NCI-H526 treated with DMSO at 0.1 percent for 48 hours (cell line): Measurements from ENCODE around the gene SIPA1L3.

Source experiments
- DNase-seq: peaks from one replicate; lab custom pipeline; 2025; lab: John Stamatoyannopoulos, UW

SIPA1L3 gene

DNA sequence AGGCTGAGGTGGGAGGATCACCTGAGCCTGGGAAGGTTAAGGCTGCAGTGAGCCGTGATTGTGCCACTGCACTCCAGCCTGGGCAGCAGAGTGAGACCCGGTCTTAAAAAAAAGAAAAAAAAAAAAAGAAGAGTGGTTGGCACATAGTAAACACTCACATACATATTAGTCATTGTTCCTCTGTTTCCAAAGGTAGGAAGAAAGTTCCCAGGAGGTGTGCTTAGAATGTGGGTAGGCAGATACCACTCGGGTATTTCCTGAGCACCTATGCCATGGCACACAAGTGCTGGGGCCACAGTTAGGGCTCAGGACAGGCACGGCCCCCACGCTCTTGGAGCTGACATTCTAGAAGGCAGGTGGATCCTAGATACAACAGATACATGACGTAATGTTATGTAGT is 41.4 kb downstream of the SIPA1L3 start:
- no peak for DNase-seq

DNA sequence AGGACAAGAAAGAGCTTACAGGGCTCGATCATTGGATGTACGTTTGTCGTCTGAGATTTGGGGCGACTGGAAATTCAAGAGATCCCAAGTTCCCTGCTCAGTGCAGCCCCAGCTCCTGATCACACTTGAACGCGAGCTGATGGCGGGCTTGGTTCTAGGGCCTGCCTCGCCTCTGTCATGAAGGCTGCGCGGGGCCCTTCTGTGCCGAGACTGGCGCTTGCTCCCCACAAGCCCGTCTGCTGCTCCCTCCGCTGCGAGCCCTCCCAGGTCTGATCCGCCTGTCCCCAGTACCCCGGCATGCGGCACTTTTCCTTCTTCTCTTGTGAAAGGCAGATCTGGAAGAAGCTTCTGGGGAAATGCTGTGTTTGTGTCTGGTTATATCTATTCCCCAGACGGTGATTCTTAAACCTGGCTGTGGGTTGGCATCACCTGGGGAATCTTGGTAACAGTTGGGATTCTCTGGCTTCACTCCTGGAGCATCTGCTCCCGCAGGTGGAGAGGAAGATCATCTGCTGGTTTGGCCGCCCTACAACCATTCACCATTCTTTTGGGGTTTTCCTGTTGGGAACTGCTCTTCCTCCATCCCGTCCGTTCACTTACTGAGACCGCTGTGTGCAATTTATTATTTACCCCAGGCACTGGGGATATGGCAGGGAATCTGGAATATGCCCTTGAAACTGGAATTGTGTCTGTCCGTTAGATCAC is 43.6 kb downstream of the SIPA1L3 start:
- DNase-seq, result no peak

DNA sequence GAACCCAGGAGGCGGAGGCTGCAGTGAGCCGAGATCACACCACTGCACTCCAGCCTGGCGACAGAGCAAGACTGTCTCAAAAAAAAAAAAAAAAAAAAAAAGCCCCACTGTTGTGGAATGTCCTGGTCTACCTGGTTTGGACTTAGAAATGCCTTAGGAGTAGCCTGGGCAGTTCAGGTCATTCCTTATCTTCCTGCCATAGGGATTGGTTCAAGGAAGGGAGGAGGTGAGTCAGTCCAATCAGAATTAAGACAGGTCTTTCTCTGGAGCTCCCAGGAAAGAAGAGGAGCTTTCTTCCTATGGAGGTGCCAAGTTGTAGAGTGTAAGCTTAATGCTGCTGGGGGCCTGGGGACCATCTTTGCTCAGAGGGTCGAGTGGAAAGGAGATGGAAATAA is 44.8 kb downstream of the SIPA1L3 start:
- no peak for DNase-seq

DNA sequence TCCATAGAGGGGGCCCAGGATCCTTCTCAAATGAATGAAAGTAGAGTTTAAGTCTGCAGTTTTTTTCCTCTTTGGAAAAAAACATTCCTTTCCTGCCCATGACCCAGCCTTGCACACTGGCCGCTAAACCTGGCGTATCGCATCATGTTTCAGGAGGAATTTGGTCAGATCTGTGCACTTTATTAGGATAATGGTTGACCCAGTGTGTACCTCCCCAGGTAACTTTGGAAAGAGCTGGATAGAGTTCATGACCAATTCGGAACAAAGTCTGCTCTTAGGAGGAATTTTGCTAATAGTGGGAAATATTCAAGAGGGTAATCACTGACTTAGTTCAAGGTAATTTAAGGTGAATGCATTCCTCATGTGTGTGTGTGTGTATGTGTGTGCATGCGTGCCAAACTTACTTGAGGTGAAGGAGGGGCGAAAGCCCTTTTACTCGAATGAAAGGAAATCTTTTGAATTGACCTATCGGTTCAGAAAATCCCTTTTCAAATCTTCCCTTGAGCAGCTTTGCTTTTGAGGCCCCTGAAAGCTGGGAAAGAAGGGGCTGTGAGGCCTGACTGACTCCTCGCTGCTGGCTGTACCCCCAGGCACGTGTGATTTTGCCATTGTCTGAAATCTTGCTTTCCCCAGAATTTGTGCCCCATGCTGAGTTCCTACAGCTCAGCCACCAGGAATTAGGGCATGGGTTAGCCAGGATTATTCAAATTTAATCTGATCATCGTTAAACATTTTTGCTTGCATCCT is 46.3 kb downstream of the SIPA1L3 start:
- no peak for DNase-seq

DNA sequence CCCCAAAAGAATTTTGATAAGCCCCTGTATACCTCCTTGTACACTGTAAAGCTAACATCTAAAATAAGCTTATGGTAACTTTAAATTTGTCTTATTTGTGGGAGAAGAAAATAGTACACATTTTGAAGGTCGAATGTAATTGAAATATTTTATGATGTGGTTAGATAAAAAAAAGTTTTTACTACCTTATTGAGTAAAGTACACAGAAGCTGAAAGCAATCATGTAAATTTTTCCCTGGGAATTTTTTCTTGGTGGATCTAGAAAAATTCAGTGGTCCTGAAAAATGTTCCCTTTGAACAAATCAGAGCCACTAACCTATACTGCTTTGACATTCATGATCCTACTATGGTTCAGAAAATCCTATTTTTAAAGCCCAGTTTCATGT is 46.9 kb downstream of the SIPA1L3 start:
- DNase-seq, result no peak

DNA sequence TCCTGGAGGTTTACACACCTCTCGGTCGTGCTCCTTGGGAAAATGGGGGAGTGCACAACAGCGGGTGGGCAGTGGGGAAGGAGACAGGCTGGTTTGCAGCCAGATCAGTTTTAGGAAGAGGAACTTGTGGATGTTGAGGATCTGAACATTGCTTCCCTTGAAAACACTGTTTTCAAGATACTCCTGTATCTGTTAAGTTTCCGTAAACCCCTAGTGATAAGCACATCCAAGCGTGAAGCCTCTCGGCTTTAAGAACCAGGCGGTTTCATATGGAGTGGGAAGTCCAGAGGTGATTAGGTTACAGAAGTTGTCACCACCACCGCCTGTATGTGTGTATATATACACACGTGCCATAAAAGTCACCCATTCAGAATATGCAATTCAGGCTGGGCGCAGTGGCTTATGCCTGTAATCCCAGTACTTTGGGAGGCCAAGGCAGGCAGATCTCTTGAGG is 47.4 kb downstream of the SIPA1L3 start:
- no peak for DNase-seq

DNA sequence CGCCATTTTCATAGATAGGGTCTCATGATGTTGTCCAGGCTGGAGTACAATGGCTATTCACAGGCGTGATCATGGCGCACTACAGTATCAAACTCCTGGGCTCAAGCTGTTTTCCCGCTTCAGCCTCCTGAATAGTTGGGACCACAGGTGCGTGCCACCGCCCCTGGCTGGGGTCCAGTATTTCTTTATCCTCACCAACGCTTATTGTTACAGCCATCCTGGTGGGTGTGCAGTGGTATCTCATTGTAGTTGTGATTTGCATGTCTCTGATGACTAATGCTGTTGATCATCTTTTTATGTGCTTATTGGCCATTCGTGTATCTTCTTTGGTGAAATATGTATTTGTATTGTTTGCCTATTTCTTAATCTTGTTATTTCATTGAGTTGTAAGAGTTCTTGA is 49.0 kb downstream of the SIPA1L3 start:
- DNase-seq, result no peak

DNA sequence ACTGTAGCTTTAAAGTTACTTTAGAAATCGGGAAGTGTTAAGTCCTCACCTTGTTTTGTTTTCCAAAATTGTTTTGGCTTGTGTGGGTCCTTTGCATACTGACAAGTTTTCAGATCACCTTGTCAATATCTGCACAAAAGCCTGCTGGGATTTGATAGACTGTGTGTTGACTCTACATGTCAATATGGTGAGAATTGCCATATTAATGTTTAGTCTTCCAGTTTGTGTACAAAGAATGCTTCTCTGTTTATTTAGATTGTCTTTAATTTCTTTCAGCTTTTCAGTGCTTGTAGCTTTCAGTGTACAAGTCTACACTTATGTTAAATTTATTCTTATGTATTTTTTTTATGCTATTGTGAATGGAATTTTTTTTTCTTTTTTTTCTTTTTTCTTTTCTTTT is 50.2 kb downstream of the SIPA1L3 start:
- no peak for DNase-seq

DNA sequence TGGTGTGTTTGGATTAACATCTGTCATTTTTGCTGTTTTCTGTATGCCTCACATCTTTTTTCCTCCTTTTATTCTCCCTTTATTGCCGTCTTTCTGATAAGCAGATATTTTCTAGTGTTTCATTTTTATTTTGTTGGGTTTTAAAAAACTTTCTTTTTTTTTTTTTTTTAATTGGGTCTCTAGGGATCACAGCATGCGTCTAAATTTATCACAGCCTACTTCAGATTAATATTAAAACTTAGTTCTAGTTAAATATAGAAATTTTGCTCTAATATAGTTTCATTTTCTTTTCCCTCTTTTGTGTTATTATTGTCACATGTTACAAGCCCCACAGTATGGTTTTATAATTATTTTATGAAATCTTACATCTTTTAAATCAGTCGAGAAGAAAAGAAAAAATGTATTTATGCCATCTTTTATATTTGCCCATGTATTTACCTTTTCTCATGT is 52.7 kb downstream of the SIPA1L3 start:
- no peak for DNase-seq

DNA sequence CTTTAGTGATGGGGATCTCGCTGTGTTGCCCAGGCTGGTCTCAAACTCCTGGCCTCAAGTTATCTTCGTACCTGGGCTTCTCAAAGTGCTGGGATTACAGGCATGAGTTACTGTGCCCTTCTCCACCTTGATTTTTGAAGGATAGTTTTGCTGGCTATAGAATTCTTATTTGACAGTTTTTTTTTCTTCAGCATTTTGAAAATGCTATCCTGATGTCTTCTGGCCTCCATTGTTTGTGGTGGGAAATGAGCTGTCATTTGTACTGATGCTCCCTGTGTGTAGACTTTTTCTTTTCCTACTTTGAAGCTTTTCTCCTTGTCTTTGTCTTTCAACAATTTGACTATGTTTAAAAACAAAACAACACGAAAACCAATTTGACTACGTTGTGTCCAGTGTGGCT is 54.2 kb downstream of the SIPA1L3 start:
- no peak for DNase-seq

DNA sequence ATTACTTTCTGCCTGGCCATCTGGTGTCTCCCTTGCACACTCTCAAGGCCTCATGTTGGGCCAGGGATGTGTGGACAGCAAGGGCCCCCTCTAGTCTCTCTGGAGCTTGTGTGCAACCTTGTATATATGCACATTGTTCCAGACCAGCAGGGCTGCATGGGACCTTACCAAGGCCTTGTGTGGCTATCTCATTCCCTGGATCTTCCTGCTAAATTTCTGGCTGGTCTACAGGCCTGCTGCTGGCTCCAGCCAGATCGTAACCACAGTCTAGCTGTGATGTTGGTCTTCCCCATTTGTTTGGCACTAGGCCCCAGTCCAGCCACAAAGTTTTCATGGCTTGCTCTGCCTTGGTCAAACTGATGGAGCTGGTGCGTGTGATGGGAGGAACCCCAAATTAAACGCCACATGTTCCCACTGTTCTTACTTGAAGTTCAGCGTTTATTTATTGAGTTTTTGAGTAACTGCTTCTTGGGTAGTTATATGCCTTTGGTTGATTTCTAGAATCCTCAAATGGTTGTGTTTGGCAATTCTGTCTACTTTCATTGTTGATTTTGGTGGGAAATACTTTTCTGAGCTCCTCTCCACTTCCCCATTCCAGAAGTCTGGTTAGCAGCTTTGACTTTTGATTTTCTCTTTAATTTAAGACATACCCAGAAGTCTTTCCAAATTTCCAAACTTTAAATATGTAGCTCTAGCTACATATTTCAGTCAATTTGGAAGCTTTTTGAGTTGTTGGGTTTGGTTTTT is 56.4 kb downstream of the SIPA1L3 start:
- no peak for DNase-seq

DNA sequence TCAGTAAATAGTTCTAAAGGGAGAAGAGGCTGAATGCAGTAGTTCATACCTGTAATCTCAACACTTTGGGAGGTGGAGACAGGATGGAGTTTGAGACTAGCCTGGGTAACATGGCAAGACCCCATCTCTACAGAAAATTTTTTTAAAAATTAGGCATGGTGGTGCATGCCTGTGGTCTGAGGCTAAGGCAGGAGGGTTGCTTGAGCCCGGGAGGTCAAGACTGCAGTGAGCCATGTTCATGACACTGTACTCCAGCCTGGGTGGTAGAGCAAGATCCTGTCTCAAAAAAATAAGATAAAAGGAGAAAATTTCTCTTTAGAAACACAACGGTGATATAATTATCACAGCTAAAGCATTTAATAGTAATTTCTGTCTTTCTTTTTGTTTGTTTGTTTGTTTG is 57.1 kb downstream of the SIPA1L3 start:
- DNase-seq, result no peak

DNA sequence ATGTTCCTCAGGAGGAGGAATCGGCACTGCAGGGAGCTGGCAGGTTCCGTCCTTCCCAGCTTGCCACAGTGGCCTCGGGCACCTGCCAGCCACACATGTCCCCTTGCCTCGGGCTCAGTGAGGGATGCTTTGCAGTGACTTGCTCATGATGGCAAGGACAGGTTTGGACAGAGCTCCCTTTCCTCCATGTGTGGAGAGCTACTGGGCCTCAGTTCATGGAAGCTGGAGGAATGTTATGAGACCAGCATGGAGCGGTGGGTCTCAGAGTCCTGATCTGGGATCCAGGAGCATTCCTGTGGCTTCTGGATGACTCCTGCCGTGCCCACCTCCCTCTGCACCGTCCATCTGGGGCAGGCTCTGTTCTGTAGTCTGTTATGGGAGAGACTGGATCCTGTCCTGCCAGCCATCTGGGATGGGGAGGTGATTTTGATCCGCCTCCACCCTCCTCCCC is 59.2 kb downstream of the SIPA1L3 start:
- no peak for DNase-seq

DNA sequence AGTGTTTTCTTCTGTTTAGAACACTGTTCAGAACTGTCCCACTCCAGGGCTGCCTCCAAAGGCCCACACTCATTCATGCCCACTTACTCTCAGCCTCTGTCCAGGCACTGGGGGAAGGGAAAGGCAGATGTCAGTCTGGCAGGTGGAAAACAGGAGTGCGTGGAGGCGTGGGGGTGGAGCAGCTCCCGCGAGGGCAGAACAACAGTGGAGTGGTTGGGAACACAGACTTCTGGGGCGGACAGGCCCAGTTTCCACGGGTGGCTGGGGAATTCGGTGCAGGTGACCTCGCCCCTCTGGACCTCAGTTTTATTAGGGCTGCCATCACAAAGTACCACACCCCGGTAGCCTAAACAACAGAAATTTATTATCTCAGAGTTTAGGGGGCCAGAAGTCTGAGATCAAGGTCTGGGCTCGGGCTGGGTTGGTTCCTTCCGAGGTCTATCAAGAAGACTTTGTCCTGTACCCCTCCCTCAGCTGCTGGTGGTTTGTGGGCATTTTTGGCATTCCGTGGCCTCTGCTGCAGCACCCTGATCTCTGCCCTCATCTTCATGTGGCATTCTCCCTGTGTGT is 59.7 kb downstream of the SIPA1L3 start:
- DNase-seq, result no peak

DNA sequence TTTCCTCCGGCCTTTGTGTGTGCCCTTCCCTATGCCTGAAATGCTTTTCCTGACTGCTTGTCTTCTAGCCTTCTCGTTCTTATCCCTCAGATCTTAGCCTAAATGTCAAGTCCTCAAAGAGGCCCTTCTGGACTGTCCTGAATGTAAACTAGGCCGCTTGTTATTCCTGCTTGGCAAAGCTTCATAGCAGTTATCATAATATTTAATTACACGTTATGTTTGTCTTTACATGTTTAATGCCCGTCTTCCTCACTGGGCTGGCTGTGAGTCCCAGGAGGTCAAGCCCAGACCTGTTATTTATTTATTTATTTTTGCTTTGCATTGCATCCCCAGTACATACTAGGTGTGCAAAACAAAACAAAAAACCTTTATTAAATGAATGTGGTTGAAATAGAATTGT is 62.7 kb downstream of the SIPA1L3 start:
- peak; percentile 22 for DNase-seq

DNA sequence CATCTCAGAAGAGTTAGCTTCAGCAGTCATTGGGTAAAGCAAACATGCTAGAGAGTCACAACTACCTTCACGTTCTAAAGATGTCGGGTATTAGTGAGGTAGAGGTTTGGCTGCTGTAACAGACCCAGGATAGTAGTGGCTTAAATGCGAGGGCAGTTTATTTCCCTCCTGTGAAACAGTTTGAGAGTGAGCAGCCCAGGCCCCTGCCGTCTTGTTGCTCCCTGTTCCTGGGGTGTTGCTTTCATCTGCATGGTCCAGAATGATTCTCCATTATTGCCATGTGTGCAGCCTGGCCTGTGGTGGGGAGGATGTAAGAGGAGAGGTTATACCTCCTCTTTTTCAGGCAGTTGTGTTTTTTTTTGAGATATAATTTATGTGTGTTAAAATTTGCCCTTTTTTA is 63.7 kb downstream of the SIPA1L3 start:
- no peak for DNase-seq

DNA sequence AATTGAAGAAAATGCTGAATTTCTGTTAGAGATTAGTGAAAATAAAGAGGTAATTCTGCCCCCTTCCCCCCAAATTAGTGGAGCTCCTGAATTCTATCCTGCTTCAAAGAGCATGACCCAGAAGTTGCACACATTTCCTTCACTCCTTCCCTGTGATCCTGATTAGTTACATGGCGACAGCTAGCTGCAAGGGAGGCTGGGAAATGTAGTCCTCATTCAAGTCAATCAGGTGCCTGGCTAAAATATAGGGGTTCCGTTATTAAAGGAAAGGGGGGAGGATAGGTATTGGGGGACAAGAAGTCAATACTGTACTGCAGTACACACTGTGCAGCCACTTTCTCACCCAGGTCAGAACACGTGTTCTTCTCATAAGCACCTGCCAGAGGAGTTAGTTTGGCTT is 65.8 kb downstream of the SIPA1L3 start:
- no peak for DNase-seq

DNA sequence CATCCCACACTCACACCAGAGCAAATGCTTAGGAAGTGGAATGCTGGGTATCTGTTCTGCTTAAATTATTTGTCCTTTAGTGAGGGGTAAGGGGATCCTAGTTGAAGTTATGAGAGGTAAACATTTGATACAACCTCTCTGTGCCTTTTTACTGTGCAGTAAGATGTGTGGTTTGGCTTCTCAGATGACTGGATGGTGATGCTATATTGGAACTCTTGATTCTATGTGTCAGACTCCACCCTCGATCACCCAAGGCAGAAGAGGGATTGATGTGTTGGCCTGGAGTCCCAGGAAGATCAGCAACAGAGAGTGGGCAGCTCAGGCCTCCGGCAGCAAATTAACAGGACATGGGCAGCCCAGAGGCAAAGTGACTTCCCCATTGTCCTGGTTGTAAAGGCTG is 66.7 kb downstream of the SIPA1L3 start:
- no peak for DNase-seq

DNA sequence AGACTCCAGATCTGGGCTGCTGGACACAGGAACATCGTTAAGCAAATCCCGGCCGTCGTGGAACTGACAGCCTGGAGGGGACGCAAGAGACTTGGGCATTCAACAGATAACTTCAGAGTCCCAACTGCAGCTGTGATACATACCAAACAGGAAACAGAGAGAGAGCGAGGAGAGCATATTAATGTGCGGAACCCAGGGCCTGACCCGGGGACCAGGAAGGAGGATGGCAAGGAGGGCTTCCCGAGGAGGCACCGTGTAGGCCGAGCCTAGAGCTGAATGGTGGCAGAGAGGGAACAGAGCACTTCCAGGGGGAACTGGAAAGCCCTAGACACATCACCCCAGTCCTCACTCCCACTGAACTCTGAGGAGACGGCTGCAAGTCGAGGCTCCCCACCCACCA is 68.1 kb downstream of the SIPA1L3 start:
- no peak for DNase-seq

DNA sequence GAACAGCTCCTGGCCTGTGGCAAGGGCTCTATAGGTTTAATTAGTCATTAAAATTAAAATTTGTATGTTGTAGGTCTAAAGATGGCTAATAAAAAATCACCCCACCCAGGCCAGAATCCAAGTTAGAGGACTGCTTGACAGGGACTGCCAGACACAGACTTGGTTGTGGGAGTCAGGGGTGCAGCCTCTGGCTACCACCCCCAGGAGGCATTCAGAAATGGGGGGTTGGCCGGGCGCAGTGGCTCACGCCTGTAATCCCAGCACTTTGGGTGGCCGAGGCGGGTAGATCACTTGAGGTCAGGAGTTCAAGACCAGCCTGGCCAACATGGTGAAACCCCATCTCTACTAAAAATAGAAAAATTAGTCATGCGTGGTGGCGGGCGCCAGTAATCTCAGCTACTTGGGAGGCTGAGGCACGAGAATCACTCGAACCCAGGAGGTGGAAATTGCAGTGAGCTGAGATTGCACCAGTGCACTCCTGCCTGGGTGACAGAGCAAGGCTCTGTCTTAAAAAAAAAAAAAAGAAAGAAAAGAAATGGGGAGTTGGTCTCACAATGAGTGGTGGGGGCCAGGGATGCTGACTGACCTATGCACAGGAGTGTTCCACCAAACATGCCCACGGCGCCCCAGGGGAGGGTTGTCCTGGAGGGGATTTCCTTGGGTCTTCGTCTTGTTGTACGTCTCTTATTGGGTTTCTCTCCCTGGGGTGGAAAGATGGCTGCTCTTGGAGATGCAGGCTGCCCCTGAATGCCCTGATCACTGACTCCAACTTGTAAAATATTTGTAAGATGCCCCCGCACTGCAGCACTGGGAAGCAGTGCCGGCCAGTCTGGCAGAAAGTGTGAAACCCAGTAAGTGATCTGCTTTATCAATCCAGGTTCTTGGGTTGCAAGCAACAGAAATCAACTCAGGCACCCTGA is 68.8 kb downstream of the SIPA1L3 start:
- no peak for DNase-seq

DNA sequence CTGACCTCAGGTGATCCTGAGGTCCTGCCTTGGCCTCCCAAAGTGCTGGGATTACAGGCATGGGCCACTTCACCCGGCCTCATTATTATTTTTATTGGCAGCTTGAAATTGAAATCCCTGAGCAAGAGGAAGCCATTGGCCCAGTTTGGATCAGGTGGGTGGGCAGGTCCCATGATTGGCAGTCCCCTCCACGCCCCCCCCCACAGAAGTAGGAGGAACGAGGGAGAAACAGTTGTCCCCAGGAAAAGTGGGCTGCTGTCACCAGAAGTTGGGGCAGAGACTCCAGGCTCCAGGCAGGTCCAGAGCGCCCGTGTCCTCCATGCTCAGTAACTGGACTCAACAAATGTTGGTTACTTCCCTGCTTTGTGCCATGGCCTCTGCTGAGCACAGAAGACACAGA is 70.4 kb downstream of the SIPA1L3 start:
- DNase-seq, result no peak

DNA sequence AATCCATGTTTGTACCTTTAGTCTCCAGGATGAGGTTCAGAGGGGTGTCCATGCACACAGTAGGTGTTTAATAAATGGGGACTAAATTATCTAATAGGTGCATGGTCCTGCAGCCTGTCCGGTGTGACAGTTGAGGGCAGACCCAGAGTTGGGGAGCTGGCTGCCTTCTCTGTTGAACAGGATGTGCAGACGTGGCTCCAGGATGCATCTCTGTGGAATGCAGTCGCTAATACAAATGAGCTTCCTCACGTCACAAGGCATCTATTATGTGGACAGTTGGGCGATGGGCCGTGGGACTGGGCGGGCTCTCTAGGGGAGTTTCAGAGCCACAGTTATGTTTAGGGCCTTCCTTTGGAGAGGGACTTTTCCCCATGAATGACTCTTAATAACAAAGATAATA is 71.0 kb downstream of the SIPA1L3 start:
- no peak for DNase-seq
